DMS53 (cell line): ENCODE results near the gene ATP6V1F.

Experiments used
- DNase-seq: peaks from one replicate; lab custom pipeline; 2025; lab: John Stamatoyannopoulos, UW

The ATP6V1F gene

GRCh38 chr7:128835790-128836641 lies 26.6 kb upstream of the ATP6V1F start:
- DNase-seq: no peak

GRCh38 chr7:128836729-128837348 lies 25.8 kb upstream of the ATP6V1F start:
- no peak for DNase-seq

- DNase-seq: no peak
These were observed 25.1 kb upstream of the ATP6V1F start for GRCh38 chr7:128837521-128837921.

GRCh38 chr7:128838109-128838779 lies 24.4 kb upstream of the ATP6V1F start:
- no peak for DNase-seq

GRCh38 chr7:128838981-128839731 lies 23.5 kb upstream of the ATP6V1F start:
- no peak for DNase-seq

- no peak for DNase-seq
These were observed 22.9 kb upstream of the ATP6V1F start for GRCh38 chr7:128839751-128840177.

- DNase-seq: no peak
These were observed 22.1 kb upstream of the ATP6V1F start for GRCh38 chr7:128840326-128841170.

GRCh38 chr7:128841171-128841690 lies 21.4 kb upstream of the ATP6V1F start:
- peak; percentile 57 for DNase-seq

- peak; percentile 85 for DNase-seq
These were observed 20.6 kb upstream of the ATP6V1F start for GRCh38 chr7:128841921-128842673.

- peak; percentile 87 for DNase-seq
These were observed 19.7 kb upstream of the ATP6V1F start for GRCh38 chr7:128842674-128843641.

- no peak for DNase-seq
These were observed 18.6 kb upstream of the ATP6V1F start for GRCh38 chr7:128843938-128844621.

GRCh38 chr7:128844777-128845311 lies 17.8 kb upstream of the ATP6V1F start:
- no peak for DNase-seq

- DNase-seq: no peak
These were observed 17.2 kb upstream of the ATP6V1F start for GRCh38 chr7:128845475-128845874.

- DNase-seq: no peak
These were observed 16.7 kb upstream of the ATP6V1F start for GRCh38 chr7:128845987-128846386.

- no peak for DNase-seq
These were observed 15.7 kb upstream of the ATP6V1F start for GRCh38 chr7:128846781-128847444.

- no peak for DNase-seq
These were observed 14.9 kb upstream of the ATP6V1F start for GRCh38 chr7:128847721-128848211.
